GM12891 (cell line): Measurements from ENCODE around the gene TBC1D32.

Source experiments
- PAX5 ChIP-seq: IDR thresholded peaks from 2 replicates; pipeline ENCODE4 v1.6.1; 2011; ENCODE audit warnings: low read length, moderate library complexity, mild to moderate bottlenecking; ENCODE audit not compliant: insufficient read depth, severe bottlenecking
- POLR2A ChIP-seq: IDR thresholded peaks from 2 replicates; pipeline ENCODE4 v1.6.1; 2011; ENCODE audit warnings: low read depth, low read length, control low read depth
- POLR2AphosphoS5 ChIP-seq: IDR thresholded peaks from 2 replicates; pipeline ENCODE4 v1.6.1; 2011; ENCODE audit warnings: low read depth, low read length, control low read depth
- SPI1 ChIP-seq: IDR thresholded peaks from 2 replicates; pipeline ENCODE4 v1.6.1; 2011; ENCODE audit warnings: low read depth, low read length, control low read depth

- TF ChIP-seq POLR2AphosphoS5 (no peak), SPI1 (no peak), POLR2A (no peak), PAX5 (no peak)
Observed at GRCh38 chr6:121134922-121135321, 199.4 kb downstream of the TBC1D32 start.
